IMR-90 (cell line): ENCODE results near the gene BNIP3. TPM values are rescaled to one million over a fixed set of nuclear protein-coding genes. Genes with fewer than 3 reads are reported as not detected.

Experiments used
- ATAC-seq: fragments of 200-7000 bp; cut with Tn5 transposase; 2 replicates; pipeline ENCODE4 v1.9.1; 2020; ENCODE audit warnings: low read depth, mild to moderate bottlenecking, moderate library complexity
- BruUV-seq: library from RNA; stranded (reverse); fragments of 400-500 nt; replicated peaks from 2 replicates; lab custom pipeline; 2021; lab: Mats Ljungman, UMichigan
- CTCF ChIA-PET: fragments of 300-600 bp; formaldehyde crosslinking; extraction: SDS; loops from one replicate; lab custom pipeline; 2021; ENCODE audit warnings: antibody characterized with exemption; lab: Yijun Ruan, JAX
- POLR2A ChIA-PET: fragments of 300-600 bp; sonication (Branson Sonifier 250); formaldehyde crosslinking; loops from one replicate; lab custom pipeline; 2022; ENCODE audit warnings: antibody characterized with exemption; ENCODE audit not compliant: unreplicated experiment; lab: Charles Lee
- DNase-seq: peaks from one replicate; pipeline ENCODE4 v3.0.0; 2013
- H2AFZ ChIP-seq: replicated peaks from 2 replicates; pipeline ENCODE3; 2013; ENCODE audit warnings: low read length, mild to moderate bottlenecking; ENCODE audit not compliant: poor library complexity
- H2AK5ac ChIP-seq: 2 replicates; pipeline ENCODE4 v1.6.1; 2013; ENCODE audit warnings: low read depth, low read length, inconsistent platforms
- H2AK9ac ChIP-seq: replicated peaks from 2 replicates; pipeline ENCODE3; 2013; ENCODE audit warnings: mild to moderate bottlenecking, low read depth, low read length, moderate library complexity; ENCODE audit not compliant: poor library complexity
- H2BK120ac ChIP-seq: 2 replicates; pipeline ENCODE4 v1.6.1; 2013; ENCODE audit warnings: low read depth, low read length, inconsistent platforms
- H2BK15ac ChIP-seq: 3 replicates; pipeline ENCODE4 v1.6.1; 2013; ENCODE audit warnings: low read depth, low read length, inconsistent platforms
- H2BK20ac ChIP-seq: 2 replicates; pipeline ENCODE4 v1.6.1; 2013; ENCODE audit warnings: low read depth, mild to moderate bottlenecking, inconsistent platforms, low read length, moderate library complexity
- H2BK5ac ChIP-seq: 2 replicates; pipeline ENCODE4 v1.6.1; 2013; ENCODE audit warnings: mild to moderate bottlenecking, low read depth, low read length, inconsistent platforms; ENCODE audit not compliant: poor library complexity, severe bottlenecking
- H3K14ac ChIP-seq: replicated peaks from 2 replicates; pipeline ENCODE4 v1.6.1; 2013; ENCODE audit warnings: low read depth, low read length, inconsistent platforms
- H3K18ac ChIP-seq: 2 replicates; pipeline ENCODE4 v1.6.1; 2013; ENCODE audit warnings: low read depth, low read length, control low read depth
- H3K23ac ChIP-seq: 2 replicates; pipeline ENCODE4 v1.6.1; 2013; ENCODE audit warnings: low read depth, low read length, inconsistent platforms
- H3K27ac ChIP-seq: 2 replicates; pipeline ENCODE4 v1.5.1; 2013; ENCODE audit warnings: mild to moderate bottlenecking, control low read depth, low read length; ENCODE audit not compliant: insufficient read depth
- H3K27me3 ChIP-seq: 2 replicates; pipeline ENCODE4 v1.6.1; 2013; ENCODE audit warnings: low read length; ENCODE audit not compliant: control insufficient read depth, insufficient read depth
- H3K36me3 ChIP-seq: 2 replicates; pipeline ENCODE4 v1.6.1; 2013; ENCODE audit warnings: low read length, mixed read lengths; ENCODE audit not compliant: control insufficient read depth, insufficient read depth
- H3K4ac ChIP-seq: 2 replicates; pipeline ENCODE4 v1.6.1; 2013; ENCODE audit warnings: low read depth, low read length, inconsistent platforms
- H3K4me1 ChIP-seq: 2 replicates; pipeline ENCODE4 v1.6.1; 2013; ENCODE audit warnings: low read length, mixed read lengths; ENCODE audit not compliant: control insufficient read depth, insufficient read depth
- H3K4me2 ChIP-seq: 2 replicates; pipeline ENCODE4 v1.6.1; 2013; ENCODE audit warnings: low read depth, mild to moderate bottlenecking, control low read depth, low read length, moderate library complexity
- H3K4me3 ChIP-seq: 2 replicates; pipeline ENCODE4 v1.5.1; 2013; ENCODE audit warnings: low read depth, mild to moderate bottlenecking, control low read depth, low read length, moderate library complexity; ENCODE audit not compliant: insufficient read depth
- H3K56ac ChIP-seq: 2 replicates; pipeline ENCODE4 v1.6.1; 2013; ENCODE audit warnings: low read length, inconsistent platforms; ENCODE audit not compliant: insufficient read depth; ENCODE audit errors: extremely low read depth
- H3K79me1 ChIP-seq, 2 experiments: 2 replicates each; pipeline ENCODE4 v1.6.1; 2013; ENCODE audit warnings: low read length in 2 of 2, inconsistent platforms in 1 of 2, low read depth in 1 of 2
- H3K9ac ChIP-seq: 2 replicates; pipeline ENCODE4 v1.6.1; 2013; ENCODE audit warnings: low read depth, low read length, control low read depth
- H3K9me1 ChIP-seq: 2 replicates; pipeline ENCODE4 v1.6.1; 2013; ENCODE audit warnings: low read length, inconsistent platforms; ENCODE audit not compliant: insufficient read depth
- H3K9me3 ChIP-seq: 2 replicates; pipeline ENCODE4 v1.6.1; 2013; ENCODE audit warnings: low read length; ENCODE audit not compliant: control insufficient read depth, insufficient read depth
- H4K20me1 ChIP-seq: 2 replicates; pipeline ENCODE4 v1.6.1; 2013; ENCODE audit warnings: low read length, inconsistent platforms; ENCODE audit not compliant: insufficient read depth
- H4K5ac ChIP-seq: 2 replicates; pipeline ENCODE4 v1.6.1; 2013; ENCODE audit warnings: mild to moderate bottlenecking, low read depth, low read length, control low read depth
- H4K8ac ChIP-seq, 2 experiments: 2 replicates each; pipeline ENCODE4 v1.6.1; 2013; ENCODE audit warnings: low read depth in 2 of 2, low read length in 2 of 2, control low read depth in 1 of 2, inconsistent platforms in 1 of 2
- H4K91ac ChIP-seq: 2 replicates; pipeline ENCODE4 v1.6.1; 2013; ENCODE audit warnings: low read depth, low read length, inconsistent platforms; ENCODE audit not compliant: insufficient read depth
- BHLHE40 ChIP-seq: fragments of 150-350 bp; IDR thresholded peaks from 2 replicates; pipeline ENCODE4 v1.6.1; 2016; ENCODE audit warnings: mild to moderate bottlenecking, low read depth, low read length
- ELK1 ChIP-seq: fragments of 150-350 bp; IDR thresholded peaks from 2 replicates; pipeline ENCODE4 v1.6.1; 2016; ENCODE audit warnings: low read depth, mild to moderate bottlenecking, low read length, moderate library complexity, borderline replicate concordance
- FOS ChIP-seq: fragments of 150-350 bp; IDR thresholded peaks from 2 replicates; pipeline ENCODE4 v1.6.1; 2016; ENCODE audit warnings: low read depth, low read length
- MAZ ChIP-seq: IDR thresholded peaks from 2 replicates; pipeline ENCODE4 v1.6.1; 2012; ENCODE audit warnings: low read depth, mild to moderate bottlenecking, low read length, improper control_type of control experiment, moderate library complexity, borderline replicate concordance
- MXI1 ChIP-seq: IDR thresholded peaks from 2 replicates; pipeline ENCODE4 v1.6.1; 2012; ENCODE audit warnings: low read depth, mild to moderate bottlenecking, low read length, moderate library complexity, borderline replicate concordance
- NFE2L2 ChIP-seq: fragments of 150-350 bp; IDR thresholded peaks from 2 replicates; pipeline ENCODE4 v1.6.1; 2016; ENCODE audit warnings: low read depth, mild to moderate bottlenecking, low read length
- POLR2A ChIP-seq: IDR thresholded peaks from 2 replicates; pipeline ENCODE4 v1.6.1; 2012; ENCODE audit warnings: mild to moderate bottlenecking, low read depth, low read length
- USF2 ChIP-seq: fragments of 150-350 bp; IDR thresholded peaks from 2 replicates; pipeline ENCODE4 v1.6.1; 2017; ENCODE audit warnings: mild to moderate bottlenecking, antibody characterized with exemption, low read length, low read depth
- WGBS, 2 experiments: methylation state at CpG; one replicate each; pipeline versions ENCODE4 v1.1.5 to v1.1.7; 2013; ENCODE audit warnings: missing lambda C conversion rate in 2 of 2; ENCODE audit not compliant: insufficient read length in 1 of 2; ENCODE audit errors: extremely low coverage in 2 of 2; 5-methylcytosine and 5-hydroxymethylcytosine counted together
- dilution Hi-C: fragments of 300-500 bp; cut with HindIII; formaldehyde crosslinking; loops from one replicate; pipeline ENCODE4 v1.14.3; 2018; ENCODE audit warnings: low sequenced_read_pairs; ENCODE audit not compliant: unreplicated experiment
- in situ Hi-C: fragments of 300-500 bp; cut with MboI; formaldehyde crosslinking; loops from 3 replicates; pipeline ENCODE4 v1.14.3; 2019; ENCODE audit warnings: low sequenced_read_pairs, inconsistent platforms, mixed read lengths
- intact Hi-C: fragments of 100-400 bp; cut with micrococcal nuclease; formaldehyde crosslinking; loops from 2 replicates; pipeline ENCODE4 v1.10.0; 2022
- polyA plus RNA-seq, 3 experiments: library from polyadenylated mRNA; depleted of rRNA; stranded (reverse); fragments of >200 nt; gene quantifications; 2 replicates each; pipeline ENCODE4 v1.2.3, GENCODE V29; 2012; ENCODE audit warnings: low replicate concordance in 1 of 3
- total RNA-seq: library from RNA; depleted of rRNA; stranded (reverse); fragments of >200 nt; gene quantifications from 2 replicates; pipeline ENCODE4 v1.2.3, GENCODE V29; 2012

Gene BNIP3
- total and polyA plus RNA-seq, 2 of the 4 experiments (the other 2 are of a cell fraction): 134 to 211 TPM

- in situ Hi-C loops (no loop called here), intact Hi-C loops (no loop called here), dilution Hi-C loops (no loop called here)
- Histone ChIP-seq H3K4me1 (no peaks in the 10 kb centered on the region), H3K56ac (no peak overlapping the region), H3K79me1 (peaks cover 3 to 27% of the 10 kb centered on the region in 2 experiments), H2AFZ (no peak overlapping the region), H4K8ac (no peak overlapping the region), H3K9me3 (no peaks in the 10 kb centered on the region), H3K23ac (no peak overlapping the region), H2BK120ac (no peak overlapping the region), H2BK20ac (no peak overlapping the region), H2BK5ac (no peak overlapping the region), H3K4ac (no peak overlapping the region), H2BK15ac (no peak overlapping the region), H3K27ac (no peak overlapping the region), H4K20me1 (peaks cover 6% of the 10 kb centered on the region), H4K5ac (no peak overlapping the region), H3K14ac (no peak overlapping the region), H3K18ac (no peak overlapping the region), H2AK5ac (no peak overlapping the region), H3K27me3 (no peaks in the 10 kb centered on the region), H2AK9ac (no peak overlapping the region), H3K4me3 (no peak overlapping the region), H3K9me1 (no peaks in the 10 kb centered on the region; the same call in 1 of the 2 replicates), H3K36me3 (peaks cover 28% of the 10 kb centered on the region), H3K9ac (no peak overlapping the region), H3K4me2 (no peak overlapping the region), H4K91ac (no peak overlapping the region)
- BruUV-seq: no TSS peak
- WGBS, 2 experiments: 85% methylated on average over 8 of the region's 21 CpGs; no CpG with 5 or more reads in 1 of the 2 experiments
- TF ChIP-seq NFE2L2 (no peak), BHLHE40 (no peak), MXI1 (no peak), ELK1 (no peak), POLR2A (no peak), FOS (no peak), USF2 (no peak), MAZ (no peak)
- ATAC-seq: no peak
- no peak for DNase-seq
- POLR2A ChIA-PET: no interaction called here
- CTCF ChIA-PET: no interaction called here
These were observed 27.3 kb downstream of the BNIP3 start for GRCh38 chr10:131954356-131954965.
